ENCODE data around the gene SLC2A4.
A peak's percentile ranks its signal among the peaks of the same experiment; 100 is the strongest.

SLC2A4 gene

DNA sequence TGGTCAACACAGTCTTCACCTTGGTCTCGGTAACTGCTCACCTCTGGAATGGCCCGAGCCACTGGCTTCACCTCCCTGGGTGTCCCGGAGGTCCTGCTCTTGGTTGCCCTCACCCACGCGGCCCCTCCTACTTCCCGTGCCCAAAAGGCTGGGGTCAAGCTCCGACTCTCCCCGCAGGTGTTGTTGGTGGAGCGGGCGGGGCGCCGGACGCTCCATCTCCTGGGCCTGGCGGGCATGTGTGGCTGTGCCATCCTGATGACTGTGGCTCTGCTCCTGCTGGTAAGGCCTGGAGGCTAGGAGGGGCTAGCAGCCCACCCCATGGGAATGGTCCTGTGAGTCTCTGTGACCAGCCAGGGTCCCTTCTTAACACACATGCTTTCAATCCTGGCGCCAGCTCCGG lies 3.4 kb downstream of the SLC2A4 start:
- Histone ChIP-seq H3K27me3 (ENCODE audit: control insufficient read depth, insufficient read depth, low read length) (peaks cover 5% of the 10 kb centered on the region), H3K9me3 (ENCODE audit: control insufficient read depth, insufficient read depth, low read length) (no peaks in the 10 kb centered on the region), H3K9ac (ENCODE audit: low read depth, low read length) (no peak overlapping the region), H3K4me3 (ENCODE audit: low read depth, low read length) (no peak overlapping the region), H3K36me3 (ENCODE audit: control insufficient read depth, insufficient read depth, low read length) (peaks cover 36% of the 10 kb centered on the region), H3K4me1 (ENCODE audit: control insufficient read depth, insufficient read depth, low read length) (peaks cover 5% of the 10 kb centered on the region)

- H3K9ac ChIP-seq (ENCODE audit: low read depth, low read length) = no peak overlapping the region
- no peaks in the 10 kb centered on the region for H3K4me1 ChIP-seq (ENCODE audit: control insufficient read depth, insufficient read depth, low read length)
- peaks cover 5% of the 10 kb centered on the region for H3K27me3 ChIP-seq (ENCODE audit: control insufficient read depth, insufficient read depth, low read length)
- no peaks in the 10 kb centered on the region for H3K9me3 ChIP-seq (ENCODE audit: control insufficient read depth, insufficient read depth, low read length)
- H3K36me3 ChIP-seq (ENCODE audit: control insufficient read depth, insufficient read depth, low read length) = peaks cover 36% of the 10 kb centered on the region
- H3K4me3 ChIP-seq (ENCODE audit: low read depth, low read length) = no peak overlapping the region
Measured at GRCh38 chr17:7285679-7286078, 4.2 kb downstream of the SLC2A4 start.

- no peak overlapping the region for H3K9ac ChIP-seq (ENCODE audit: low read depth, low read length)
- H3K27me3 ChIP-seq (ENCODE audit: control insufficient read depth, insufficient read depth, low read length) = no peaks in the 10 kb centered on the region
- peaks cover 4% of the 10 kb centered on the region for H3K4me1 ChIP-seq (ENCODE audit: control insufficient read depth, insufficient read depth, low read length)
- H3K36me3 ChIP-seq (ENCODE audit: control insufficient read depth, insufficient read depth, low read length) = peaks cover 24% of the 10 kb centered on the region
- H3K9me3 ChIP-seq (ENCODE audit: control insufficient read depth, insufficient read depth, low read length) = no peaks in the 10 kb centered on the region
- no peak overlapping the region for H3K4me3 ChIP-seq (ENCODE audit: low read depth, low read length)
Measured at GRCh38 chr17:7289256-7290032, 7.9 kb downstream of the SLC2A4 start.

GRCh38 chr17:7290166-7290565 lies 8.6 kb downstream of the SLC2A4 start:
- H3K4me1 ChIP-seq (ENCODE audit: control insufficient read depth, insufficient read depth, low read length) = peaks cover 4% of the 10 kb centered on the region
- H3K27me3 ChIP-seq (ENCODE audit: control insufficient read depth, insufficient read depth, low read length) = no peaks in the 10 kb centered on the region
- peaks cover 18% of the 10 kb centered on the region for H3K36me3 ChIP-seq (ENCODE audit: control insufficient read depth, insufficient read depth, low read length)

GRCh38 chr17:7290685-7291084 lies 9.2 kb downstream of the SLC2A4 start:
- Histone ChIP-seq H3K4me1 (ENCODE audit: control insufficient read depth, insufficient read depth, low read length) (peaks cover 4% of the 10 kb centered on the region), H3K9me3 (ENCODE audit: control insufficient read depth, insufficient read depth, low read length) (no peaks in the 10 kb centered on the region), H3K27me3 (ENCODE audit: control insufficient read depth, insufficient read depth, low read length) (peaks cover 2% of the 10 kb centered on the region), H3K9ac (ENCODE audit: low read depth, low read length) (no peak overlapping the region), H3K4me3 (ENCODE audit: low read depth, low read length) (no peak overlapping the region), H3K36me3 (ENCODE audit: control insufficient read depth, insufficient read depth, low read length) (peaks cover 13% of the 10 kb centered on the region)

More at GRCh38 chr17:7290166-7290565, 8.6 kb downstream of the SLC2A4 start:
- H3K9ac ChIP-seq (ENCODE audit: low read depth, low read length) = no peak overlapping the region
- H3K4me3 ChIP-seq (ENCODE audit: low read depth, low read length) = no peak overlapping the region
- H3K9me3 ChIP-seq (ENCODE audit: control insufficient read depth, insufficient read depth, low read length) = no peaks in the 10 kb centered on the region

DNA sequence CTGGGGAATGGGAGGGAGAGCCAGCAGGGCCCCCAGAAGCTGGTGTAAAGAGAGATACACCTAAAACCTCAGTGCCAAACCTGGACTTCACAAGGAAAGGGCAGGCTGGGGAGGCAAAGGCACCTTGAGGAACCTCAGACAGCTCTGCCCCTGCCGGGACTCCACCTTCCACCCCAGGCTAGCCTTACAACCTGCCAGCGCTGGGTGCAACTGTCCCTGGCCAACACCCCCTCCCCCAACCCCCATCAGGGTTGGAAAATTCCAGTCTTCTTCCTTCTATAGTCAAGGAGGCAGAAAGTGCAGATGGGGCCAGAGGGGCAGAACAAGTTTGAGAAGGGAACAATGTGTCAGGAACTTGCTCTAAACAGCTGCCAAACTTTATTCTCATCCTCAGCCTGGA lies 10.7 kb downstream of the SLC2A4 start:
- no peak overlapping the region for H3K4me3 ChIP-seq (ENCODE audit: low read depth, low read length)
- no peaks in the 10 kb centered on the region for H3K9me3 ChIP-seq (ENCODE audit: control insufficient read depth, insufficient read depth, low read length)
- peaks cover 6% of the 10 kb centered on the region for H3K4me1 ChIP-seq (ENCODE audit: control insufficient read depth, insufficient read depth, low read length)
- peaks cover 6% of the 10 kb centered on the region for H3K27me3 ChIP-seq (ENCODE audit: control insufficient read depth, insufficient read depth, low read length)
- no peak overlapping the region for H3K9ac ChIP-seq (ENCODE audit: low read depth, low read length)
- H3K36me3 ChIP-seq (ENCODE audit: control insufficient read depth, insufficient read depth, low read length) = peaks cover 3% of the 10 kb centered on the region

GRCh38 chr17:7292729-7293128 lies 11.2 kb downstream of the SLC2A4 start:
- H3K4me3 ChIP-seq (ENCODE audit: low read depth, low read length) = no peak overlapping the region
- H3K9me3 ChIP-seq (ENCODE audit: control insufficient read depth, insufficient read depth, low read length) = no peaks in the 10 kb centered on the region
- peaks cover 6% of the 10 kb centered on the region for H3K4me1 ChIP-seq (ENCODE audit: control insufficient read depth, insufficient read depth, low read length)
- H3K9ac ChIP-seq (ENCODE audit: low read depth, low read length) = no peak overlapping the region
- H3K36me3 ChIP-seq (ENCODE audit: control insufficient read depth, insufficient read depth, low read length) = peaks cover 2% of the 10 kb centered on the region
- H3K27me3 ChIP-seq (ENCODE audit: control insufficient read depth, insufficient read depth, low read length) = peaks cover 6% of the 10 kb centered on the region

DNA sequence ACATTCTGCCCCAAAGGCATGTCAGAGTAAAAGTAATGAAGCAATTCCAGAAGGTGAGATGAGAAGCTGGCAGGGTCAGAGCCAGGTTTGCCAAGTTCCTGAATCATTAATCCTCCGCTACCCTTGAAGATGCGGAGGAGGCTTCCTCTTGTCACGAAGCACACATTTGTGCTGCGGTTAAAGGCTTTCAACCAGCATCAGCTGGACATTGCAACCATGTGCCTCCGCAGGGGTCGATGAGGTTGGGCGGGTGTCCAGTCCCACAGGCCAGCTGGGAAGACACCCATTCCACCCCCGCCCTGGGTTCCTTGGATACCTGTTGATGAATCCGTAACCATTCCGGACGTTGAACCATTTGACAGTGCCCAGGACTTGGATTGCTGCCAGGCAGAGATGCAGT lies 11.6 kb downstream of the SLC2A4 start:
- Histone ChIP-seq H3K36me3 (ENCODE audit: control insufficient read depth, insufficient read depth, low read length) (no peaks in the 10 kb centered on the region), H3K27me3 (ENCODE audit: control insufficient read depth, insufficient read depth, low read length) (peaks cover 6% of the 10 kb centered on the region), H3K9me3 (ENCODE audit: control insufficient read depth, insufficient read depth, low read length) (no peaks in the 10 kb centered on the region), H3K4me1 (ENCODE audit: control insufficient read depth, insufficient read depth, low read length) (peaks cover 6% of the 10 kb centered on the region), H3K9ac (ENCODE audit: low read depth, low read length) (no peak overlapping the region), H3K4me3 (ENCODE audit: low read depth, low read length) (peak overlapping the region; percentile 48)

GRCh38 chr17:7293816-7294613 lies 12.5 kb downstream of the SLC2A4 start:
- Histone ChIP-seq H3K9ac (ENCODE audit: low read depth, low read length) (no peak overlapping the region), H3K4me1 (ENCODE audit: control insufficient read depth, insufficient read depth, low read length) (peaks cover 6% of the 10 kb centered on the region), H3K27me3 (ENCODE audit: control insufficient read depth, insufficient read depth, low read length) (peaks cover 6% of the 10 kb centered on the region), H3K9me3 (ENCODE audit: control insufficient read depth, insufficient read depth, low read length) (no peaks in the 10 kb centered on the region), H3K4me3 (ENCODE audit: low read depth, low read length) (peak overlapping the region; percentile 48), H3K36me3 (ENCODE audit: control insufficient read depth, insufficient read depth, low read length) (no peaks in the 10 kb centered on the region)

- no peak within 1 kb of the TSS for H3K9ac ChIP-seq (ENCODE audit: low read depth, low read length)
Measured at GRCh38 chr17:7294614-7295153, 13.2 kb downstream of the SLC2A4 start, which contains the start of gene YBX2. TSS of gene YBX2 (minus strand) at chr17:7294639. CDS start at chr17:7294500, 139 bp downstream.

GRCh38 chr17:7295230-7296180 lies 14.0 kb downstream of the SLC2A4 start:
- H3K4me1 ChIP-seq (ENCODE audit: control insufficient read depth, insufficient read depth, low read length) = peaks cover 6% of the 10 kb centered on the region
- peak overlapping the region; percentile 71 for H3K4me3 ChIP-seq (ENCODE audit: low read depth, low read length)
- no peaks in the 10 kb centered on the region for H3K9me3 ChIP-seq (ENCODE audit: control insufficient read depth, insufficient read depth, low read length)
- H3K36me3 ChIP-seq (ENCODE audit: control insufficient read depth, insufficient read depth, low read length) = no peaks in the 10 kb centered on the region
- peaks cover 6% of the 10 kb centered on the region for H3K27me3 ChIP-seq (ENCODE audit: control insufficient read depth, insufficient read depth, low read length)
- H3K9ac ChIP-seq (ENCODE audit: low read depth, low read length) = no peak overlapping the region

More at GRCh38 chr17:7294614-7295153, 13.2 kb downstream of the SLC2A4 start, which contains the start of gene YBX2:
- H3K4me3 ChIP-seq (ENCODE audit: low read depth, low read length) = peak within 1 kb of the TSS; percentile 71
- no peaks in the 10 kb centered on the region for H3K36me3 ChIP-seq (ENCODE audit: control insufficient read depth, insufficient read depth, low read length)
- H3K4me1 ChIP-seq (ENCODE audit: control insufficient read depth, insufficient read depth, low read length) = peaks cover 6% of the 10 kb centered on the region
- H3K9me3 ChIP-seq (ENCODE audit: control insufficient read depth, insufficient read depth, low read length) = no peaks in the 10 kb centered on the region
- peaks cover 6% of the 10 kb centered on the region for H3K27me3 ChIP-seq (ENCODE audit: control insufficient read depth, insufficient read depth, low read length)

Data from iPS-15b (cell line).